ENCODE results near the gene DEFB127.

Gene DEFB127

DNA sequence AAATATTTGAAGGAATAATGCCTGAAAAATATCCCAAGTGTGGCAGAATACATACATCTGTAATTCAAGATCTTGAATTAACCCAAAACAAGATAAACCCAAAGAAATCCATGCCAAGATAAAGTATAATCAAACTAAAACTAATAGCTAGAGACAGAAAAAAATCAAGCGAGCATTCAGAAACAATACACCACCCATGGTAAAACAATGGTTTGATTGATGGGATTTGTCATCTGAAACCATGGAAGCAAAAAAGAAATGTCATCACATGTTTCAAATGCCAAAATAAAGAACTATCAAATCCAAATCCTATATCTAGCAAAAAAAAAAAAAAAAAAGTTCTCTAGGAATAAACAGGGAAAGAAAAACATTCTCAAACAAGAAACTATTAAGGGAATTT, 5.1 kb upstream of the DEFB127 start:
- H3K4me3 ChIP-seq (ENCODE audit: low read depth, low read length), result no peak overlapping the region
- TF ChIP-seq, protein P1, sequence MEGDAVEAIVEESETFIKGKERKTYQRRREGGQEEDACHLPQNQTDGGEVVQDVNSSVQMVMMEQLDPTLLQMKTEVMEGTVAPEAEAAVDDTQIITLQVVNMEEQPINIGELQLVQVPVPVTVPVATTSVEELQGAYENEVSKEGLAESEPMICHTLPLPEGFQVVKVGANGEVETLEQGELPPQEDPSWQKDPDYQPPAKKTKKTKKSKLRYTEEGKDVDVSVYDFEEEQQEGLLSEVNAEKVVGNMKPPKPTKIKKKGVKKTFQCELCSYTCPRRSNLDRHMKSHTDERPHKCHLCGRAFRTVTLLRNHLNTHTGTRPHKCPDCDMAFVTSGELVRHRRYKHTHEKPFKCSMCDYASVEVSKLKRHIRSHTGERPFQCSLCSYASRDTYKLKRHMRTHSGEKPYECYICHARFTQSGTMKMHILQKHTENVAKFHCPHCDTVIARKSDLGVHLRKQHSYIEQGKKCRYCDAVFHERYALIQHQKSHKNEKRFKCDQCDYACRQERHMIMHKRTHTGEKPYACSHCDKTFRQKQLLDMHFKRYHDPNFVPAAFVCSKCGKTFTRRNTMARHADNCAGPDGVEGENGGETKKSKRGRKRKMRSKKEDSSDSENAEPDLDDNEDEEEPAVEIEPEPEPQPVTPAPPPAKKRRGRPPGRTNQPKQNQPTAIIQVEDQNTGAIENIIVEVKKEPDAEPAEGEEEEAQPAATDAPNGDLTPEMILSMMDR (IDR thresholded peaks at IDR 0.05; ENCODE audit: low read depth, low read length), result no peak

DNA sequence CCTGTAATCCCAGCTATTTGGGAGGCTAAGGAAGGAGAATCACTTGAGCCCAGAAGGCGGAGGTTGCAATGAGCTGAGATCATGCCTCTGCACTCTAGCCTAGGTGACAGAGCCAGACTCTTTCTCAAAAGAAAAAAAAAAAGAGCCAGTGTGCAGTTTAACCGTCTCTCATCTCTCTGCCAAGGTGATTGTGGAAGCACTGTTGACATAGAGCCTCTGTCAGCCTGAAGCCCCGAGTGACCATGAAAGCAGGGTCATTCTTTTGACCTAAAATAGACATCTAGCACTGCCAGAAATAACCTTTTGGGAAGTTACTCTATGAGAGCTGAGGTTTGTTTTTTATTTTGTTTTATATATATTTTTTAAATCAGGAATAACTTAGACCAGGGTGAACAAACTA, 7.4 kb downstream of the DEFB127 start:
- TF ChIP-seq, protein P1 (IDR thresholded peaks at IDR 0.05; ENCODE audit: low read depth, low read length), result no peak
- H3K4me3 ChIP-seq (ENCODE audit: low read depth, low read length), result no peak overlapping the region

DNA sequence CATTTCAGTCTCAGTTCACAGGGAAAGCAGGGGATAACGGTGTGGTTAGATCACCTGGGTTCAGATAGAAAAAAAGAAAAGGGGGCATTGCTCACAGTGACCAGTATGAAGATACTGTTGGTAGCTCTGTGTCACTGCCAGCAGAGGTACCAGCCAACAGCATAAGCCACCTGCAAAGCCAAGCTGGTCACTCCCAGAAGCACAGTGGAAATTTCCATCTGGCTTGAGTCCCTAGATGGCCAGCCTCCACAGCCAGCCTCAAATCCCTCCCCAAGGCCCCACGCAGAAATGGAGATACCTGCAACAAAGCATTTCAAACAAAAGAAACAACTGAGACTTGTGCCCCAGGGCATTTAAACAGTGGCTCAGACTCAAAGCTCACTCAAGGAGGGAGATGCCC, 11.6 kb downstream of the DEFB127 start:
- no peak overlapping the region for H3K4me3 ChIP-seq (ENCODE audit: low read depth, low read length)
- TF ChIP-seq, protein P1 (IDR thresholded peaks at IDR 0.05; ENCODE audit: low read depth, low read length), result no peak

DNA sequence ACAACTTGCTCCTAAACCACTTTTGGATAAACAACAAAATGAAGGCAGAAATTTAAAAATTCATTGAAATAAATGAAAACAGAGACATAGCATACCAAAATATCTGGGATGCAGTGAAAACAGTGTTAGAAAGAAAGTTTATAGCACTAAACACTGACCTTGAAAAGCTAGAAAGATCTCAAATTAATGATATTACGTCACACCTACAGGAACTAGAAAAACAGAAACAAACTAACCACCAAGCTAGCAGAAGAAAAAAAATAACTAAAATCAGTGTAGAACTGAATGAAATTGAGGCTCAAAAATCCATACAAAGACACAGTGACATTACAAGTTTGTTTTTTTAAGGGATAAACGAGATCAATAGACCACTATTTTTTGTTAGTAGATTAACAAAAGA, 27.0 kb downstream of the DEFB127 start:
- no peak overlapping the region for H3K4me3 ChIP-seq (ENCODE audit: low read depth, low read length)
- TF ChIP-seq, protein P1 (IDR thresholded peaks at IDR 0.05; ENCODE audit: low read depth, low read length), result no peak

DNA sequence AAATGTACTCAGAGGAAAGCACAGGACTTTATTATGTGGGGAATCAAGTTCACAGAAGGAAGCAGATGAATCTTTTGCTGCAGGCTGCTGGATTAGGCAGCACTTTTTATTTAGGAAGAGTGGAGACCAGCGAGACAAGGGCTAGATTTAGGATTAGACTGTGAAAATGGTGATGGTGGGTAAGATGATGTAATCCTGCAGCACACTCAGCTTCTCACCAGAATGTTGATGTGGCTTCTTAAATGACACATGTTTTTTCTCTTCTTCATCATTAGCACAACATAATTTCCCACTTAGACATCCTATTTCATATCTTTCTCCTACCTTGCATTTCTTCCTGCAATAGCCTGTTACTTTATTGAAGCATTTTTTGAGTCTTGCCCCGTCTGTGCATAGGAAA, 30.5 kb downstream of the DEFB127 start:
- H3K4me3 ChIP-seq (ENCODE audit: low read depth, low read length), result no peak overlapping the region
- TF ChIP-seq, protein P1 (IDR thresholded peaks at IDR 0.05; ENCODE audit: low read depth, low read length), result no peak

DNA sequence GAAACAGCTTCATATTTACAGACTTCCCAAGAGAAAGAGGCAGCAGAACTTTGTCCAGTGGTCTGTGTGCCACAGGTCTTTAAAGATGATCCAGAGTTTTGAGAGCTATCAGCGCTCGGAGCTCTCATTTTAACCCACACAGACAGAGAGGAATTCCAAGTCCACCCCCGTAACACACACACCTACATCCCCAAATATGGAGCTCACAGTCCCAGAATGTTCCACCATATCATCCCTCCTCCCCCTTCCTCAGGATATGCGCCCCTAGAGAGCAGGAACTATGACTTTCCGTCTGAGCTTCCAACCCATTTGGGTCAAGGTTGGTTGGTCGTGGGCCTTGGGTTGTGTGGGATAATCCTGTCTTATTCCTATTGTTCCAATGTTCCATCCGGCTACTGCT, 32.4 kb downstream of the DEFB127 start, which contains the start of gene DEFB128:
DEFB128 (minus strand) TSS at position 101 of the 400 bp plus-strand sequence; CDS start at position 13, 88 bp downstream.
- TF ChIP-seq, protein P1 (IDR thresholded peaks at IDR 0.05; ENCODE audit: low read depth, low read length), result no peak
- no peak within 1 kb of the TSS for H3K4me3 ChIP-seq (ENCODE audit: low read depth, low read length)

DNA sequence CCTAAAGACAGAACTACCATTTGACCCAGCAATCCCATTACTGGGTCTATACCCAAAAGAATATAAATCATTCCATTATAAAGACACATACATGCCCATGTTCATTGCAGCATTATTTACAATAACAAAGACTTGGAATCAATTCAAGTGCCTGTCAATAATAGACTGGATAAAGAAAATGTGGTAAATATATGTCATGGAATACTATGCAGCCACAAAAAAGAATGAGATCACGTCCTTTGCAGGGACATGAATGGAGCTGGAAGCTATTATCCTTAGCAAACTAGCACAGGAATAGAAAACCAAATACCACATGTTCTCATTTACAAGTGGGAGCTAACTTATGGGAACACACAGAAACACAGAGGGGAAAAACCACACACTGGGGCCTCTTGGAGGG, 41.0 kb downstream of the DEFB127 start:
- no peak overlapping the region for H3K4me3 ChIP-seq (ENCODE audit: low read depth, low read length)
- TF ChIP-seq, protein P1 (IDR thresholded peaks at IDR 0.05; ENCODE audit: low read depth, low read length), result no peak

Data from WI38 (cell line).